ENCODE measurements around the gene TPST2. TPM values are rescaled to one million over a fixed set of nuclear protein-coding genes. Genes with fewer than 3 reads are reported as not detected.

TPST2 gene
- total RNA-seq, 4 donors from 2014 or later = 99.2 to 154 (median 121) TPM

- H3K4me1 ChIP-seq = no peaks in the 10 kb centered on the region
- no peaks in the 10 kb centered on the region for H3K27me3 ChIP-seq
- H3K27ac ChIP-seq = no peak overlapping the region
- no peak for TF ChIP-seq CTCF (IDR thresholded peaks at IDR 0.05)
- TF ChIP-seq POLR2A (IDR thresholded peaks at IDR 0.05) = no peak
- no peak overlapping the region for H3K4me3 ChIP-seq (replicated peaks in 1 of 3)
- H3K36me3 ChIP-seq = peaks cover 28 to 47% of the 10 kb centered on the region in 2 donors
- intact Hi-C loops (cut with DNase I) = no loop called here
- no peak for DNase-seq
- H3K9me3 ChIP-seq = no peaks in the 10 kb centered on the region
- WGBS, 2 donors = 84 to 86% methylated on average over 14 to 15 of the region's 15 CpGs
Observed at GRCh38 chr22:26527574-26528465, 62.1 kb downstream of the TPST2 start.

- Histone ChIP-seq H3K4me1 (no peaks in the 10 kb centered on the region), H3K4me3 (replicated peaks in 1 of 3) (no peak overlapping the region), H3K27me3 (no peaks in the 10 kb centered on the region), H3K36me3 (peaks cover 24 to 43% of the 10 kb centered on the region in 2 donors), H3K9me3 (no peaks in the 10 kb centered on the region), H3K27ac (no peak overlapping the region)
- WGBS, 2 donors = 57 to 81% methylated on average over 3 of the region's 3 CpGs
- TF ChIP-seq CTCF (IDR thresholded peaks at IDR 0.05) = no peak
- no peak for TF ChIP-seq POLR2A (IDR thresholded peaks at IDR 0.05)
- no peak for DNase-seq
- intact Hi-C loops (cut with DNase I) = no loop called here
Observed at GRCh38 chr22:26527167-26527566, 62.8 kb downstream of the TPST2 start.

DNA sequence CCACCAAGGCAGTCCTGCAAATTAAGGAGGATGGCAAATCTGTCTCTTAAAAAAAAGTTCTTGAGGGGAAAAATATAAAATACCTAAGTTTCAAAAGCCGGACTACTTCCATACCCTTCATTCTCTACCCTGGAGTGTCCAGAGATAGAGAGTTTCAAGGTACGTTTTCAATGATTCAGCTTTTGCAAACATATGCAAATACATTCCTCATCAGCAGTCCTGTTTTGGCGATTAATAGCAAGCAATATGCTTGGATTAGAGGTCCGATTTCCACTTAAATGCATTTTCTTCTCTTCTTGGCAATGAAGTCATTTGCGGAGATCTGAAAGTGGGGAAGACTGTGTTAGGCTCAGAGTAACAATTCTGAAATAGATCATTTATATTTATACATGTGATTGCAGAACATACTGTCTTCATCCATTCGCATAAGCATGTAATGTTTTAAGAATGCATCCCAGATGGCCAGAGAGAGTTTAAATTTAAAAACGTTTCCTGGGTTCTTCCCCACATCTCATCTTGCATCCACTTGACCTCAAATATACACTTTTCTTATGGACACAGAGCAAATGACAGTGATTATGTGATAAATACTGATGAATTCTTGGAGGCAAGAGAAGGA is 63.9 kb downstream of the TPST2 start:
- TF ChIP-seq CTCF (IDR thresholded peaks at IDR 0.05) (no peak), POLR2A (IDR thresholded peaks at IDR 0.05) (no peak)
- peaks cover 19 to 32% of the 10 kb centered on the region in 2 donors for H3K36me3 ChIP-seq
- DNase-seq = no peak
- H3K27me3 ChIP-seq = no peaks in the 10 kb centered on the region
- no peak overlapping the region for H3K27ac ChIP-seq
- H3K4me1 ChIP-seq = no peaks in the 10 kb centered on the region
- WGBS, 2 donors = 91 to 94% methylated on average over 7 of the region's 7 CpGs
- intact Hi-C loops (cut with DNase I) = no loop called here
- H3K9me3 ChIP-seq = no peaks in the 10 kb centered on the region
- no peak overlapping the region for H3K4me3 ChIP-seq (replicated peaks in 1 of 3)

DNA sequence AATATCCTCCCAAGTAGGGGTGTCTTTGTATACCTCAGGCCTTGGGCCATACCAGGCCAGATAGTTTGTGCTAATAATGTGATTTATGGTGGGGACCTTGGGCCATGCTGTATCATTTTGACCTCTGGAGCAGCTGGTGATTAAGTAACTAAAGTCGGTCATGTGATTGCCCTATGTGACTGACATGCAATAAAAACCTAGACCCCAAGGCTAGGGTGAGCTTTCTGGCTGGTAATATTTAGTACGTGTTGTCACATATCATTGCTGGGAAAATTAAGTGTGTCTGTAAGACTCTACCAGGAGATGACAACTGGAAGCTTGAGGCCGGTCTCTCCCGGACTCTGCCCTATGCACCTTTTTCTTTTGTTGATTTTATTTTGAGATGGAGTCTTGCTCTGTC is 65.1 kb downstream of the TPST2 start:
- H3K36me3 ChIP-seq = peaks cover 14 to 28% of the 10 kb centered on the region in 2 donors
- H3K27me3 ChIP-seq = no peaks in the 10 kb centered on the region
- TF ChIP-seq POLR2A (IDR thresholded peaks at IDR 0.05) = no peak
- TF ChIP-seq CTCF (IDR thresholded peaks at IDR 0.05) = no peak
- no peaks in the 10 kb centered on the region for H3K9me3 ChIP-seq
- no peaks in the 10 kb centered on the region for H3K4me1 ChIP-seq
- intact Hi-C loops (cut with DNase I) = no loop called here
- no peak overlapping the region for H3K4me3 ChIP-seq (replicated peaks in 1 of 3)
- 92 to 93% methylated on average over 4 of the region's 4 CpGs for WGBS, 2 donors
- no peak overlapping the region for H3K27ac ChIP-seq
- no peak for DNase-seq

DNA sequence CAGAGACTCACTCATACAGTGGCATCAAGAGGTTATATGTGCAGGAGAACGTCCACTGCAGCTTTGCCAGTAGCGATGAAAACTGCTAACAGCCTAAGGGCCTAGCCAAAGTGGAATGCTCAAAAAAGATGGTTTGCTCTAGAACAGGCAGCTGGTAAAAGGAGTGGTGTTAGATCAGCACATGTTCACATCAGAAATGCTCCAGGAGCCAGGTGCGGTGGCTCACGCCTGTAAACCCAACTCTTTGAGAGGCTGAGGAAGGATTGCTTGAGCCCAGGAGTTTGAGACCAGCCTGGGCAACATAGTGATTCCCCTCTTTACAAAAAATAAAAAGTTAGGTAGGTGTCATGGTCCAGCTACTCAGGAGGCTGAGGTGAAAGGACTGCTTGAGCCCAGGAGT is 67.3 kb downstream of the TPST2 start:
- WGBS, 2 donors = 94 to 96% methylated on average over 4 of the region's 4 CpGs
- Histone ChIP-seq H3K4me1 (no peaks in the 10 kb centered on the region), H3K4me3 (replicated peaks in 1 of 3) (no peak overlapping the region), H3K27ac (no peak overlapping the region), H3K27me3 (no peaks in the 10 kb centered on the region), H3K36me3 (peaks cover 7 to 20% of the 10 kb centered on the region in 2 donors), H3K9me3 (no peaks in the 10 kb centered on the region)
- intact Hi-C loops (cut with DNase I) = no loop called here
- no peak for DNase-seq
- TF ChIP-seq POLR2A (IDR thresholded peaks at IDR 0.05) (no peak), CTCF (IDR thresholded peaks at IDR 0.05) (no peak)
